Measurements from ENCODE around the gene OS9. TPM values are rescaled to one million over a fixed set of nuclear protein-coding genes. Genes with fewer than 3 reads are reported as not detected.

Gene OS9
- total RNA-seq, 2 experiments from 2014 or later = 108 to 112 TPM

GRCh38 chr12:57718641-57719528, 25.0 kb downstream of the OS9 start:
- Mint-ChIP-seq H3K27me3 (no peaks in the 10 kb centered on the region), H3K4me1 (ENCODE audit: low read depth) (peaks cover 18% of the 10 kb centered on the region), H3K9me3 (no peaks in the 10 kb centered on the region), H3K4me3 (no peak overlapping the region), H3K27ac (peak overlapping the region; percentile 61), H3K36me3 (ENCODE audit: low read depth) (peaks cover 65% of the 10 kb centered on the region)
- ATAC-seq (ENCODE audit: poor library complexity) = no peak
- ChIA-PET CTCF (no interaction called here), POLR2A (interaction anchor here (1.1 to 1.6 kb wide), 3 partner anchors 22 to 26 kb away, joined by 3 to 4 read pairs (median 3); no protein-coding TSS in a partner anchor)
- Histone ChIP-seq H3K36me3 (ENCODE audit: insufficient read depth, low read length) (peaks cover 63% of the 10 kb centered on the region), H3K4me3 (ENCODE audit: low read length) (no peak overlapping the region), H3K27me3 (ENCODE audit: control insufficient read depth in 1 of 2, insufficient read depth in 2 of 2, low read length in 2 of 2) (no peaks in the 10 kb centered on the region), H3K9me3 (ENCODE audit: control insufficient read depth in 1 of 2, insufficient read depth in 1 of 2, low read length in 2 of 2) (no peaks in the 10 kb centered on the region), H3K4me1 (ENCODE audit: insufficient read depth, low read length) (no peaks in the 10 kb centered on the region), H3K27ac (ENCODE audit: low read depth in 1 of 2, low read length in 2 of 2) (no peak overlapping the region)
- TF ChIP-seq CTCF (IDR thresholded peaks at IDR 0.05) = no peak
- no peak for DNase-seq
- intact Hi-C loops (cut with DNase I, micrococcal nuclease) = loop anchor here in 1 of 2 experiments (2.0 kb wide), 1 partner anchor 20 kb away; the partner anchor contains the start of gene AGAP2

DNA sequence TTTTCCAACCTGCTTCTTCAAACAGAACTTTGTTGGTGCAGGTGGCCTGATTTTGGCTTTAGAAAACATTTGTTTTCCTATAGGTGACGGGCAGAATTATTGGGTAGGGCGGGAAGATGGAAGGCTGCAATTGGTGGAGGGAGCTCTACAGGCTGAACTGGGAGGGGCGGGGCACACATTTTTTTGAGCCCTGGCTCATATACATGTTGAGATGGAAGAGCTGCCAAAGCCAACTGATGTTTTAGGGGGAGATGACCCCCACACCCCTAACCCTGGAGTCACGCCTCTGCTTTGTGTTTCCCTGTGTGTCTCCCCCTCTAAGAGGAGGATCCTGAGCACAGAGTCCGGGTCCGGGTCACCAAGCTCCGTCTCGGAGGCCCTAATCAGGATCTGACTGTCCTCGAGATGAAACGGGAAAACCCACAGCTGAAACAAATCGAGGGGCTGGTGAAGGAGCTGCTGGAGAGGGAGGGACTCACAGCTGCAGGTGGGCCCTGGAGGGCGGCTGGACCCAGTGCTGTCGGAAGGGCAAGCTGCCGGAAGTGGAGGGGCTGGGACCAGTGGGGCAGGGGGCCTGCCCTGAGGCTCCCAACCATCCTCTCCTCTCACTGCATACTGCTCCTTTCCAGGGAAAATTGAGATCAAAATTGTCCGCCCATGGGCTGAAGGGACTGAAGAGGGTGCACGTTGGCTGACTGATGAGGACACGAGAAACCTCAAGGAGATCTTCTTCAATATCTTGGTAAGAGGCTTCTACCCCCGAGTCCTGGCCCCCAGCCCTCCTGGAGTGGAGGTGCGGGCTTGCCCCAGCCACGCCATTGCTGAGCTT, 26.1 kb downstream of the OS9 start:
- CTCF ChIA-PET = no interaction called here
- Mint-ChIP-seq H3K27ac (peak overlapping the region; percentile 61), H3K36me3 (ENCODE audit: low read depth) (peaks cover 72% of the 10 kb centered on the region), H3K9me3 (no peaks in the 10 kb centered on the region), H3K4me3 (no peak overlapping the region), H3K4me1 (ENCODE audit: low read depth) (peaks cover 25% of the 10 kb centered on the region), H3K27me3 (no peaks in the 10 kb centered on the region)
- TF ChIP-seq CTCF (IDR thresholded peaks at IDR 0.05) = no peak
- ATAC-seq (ENCODE audit: poor library complexity) (no peak), DNase-seq (no peak)
- Histone ChIP-seq H3K4me3 (ENCODE audit: low read length) (no peak overlapping the region), H3K27me3 (ENCODE audit: control insufficient read depth in 1 of 2, insufficient read depth in 2 of 2, low read length in 2 of 2) (no peaks in the 10 kb centered on the region), H3K9me3 (ENCODE audit: control insufficient read depth in 1 of 2, insufficient read depth in 1 of 2, low read length in 2 of 2) (no peaks in the 10 kb centered on the region), H3K27ac (ENCODE audit: low read depth in 1 of 2, low read length in 2 of 2) (no peak overlapping the region), H3K4me1 (ENCODE audit: insufficient read depth, low read length) (peaks cover 4% of the 10 kb centered on the region), H3K36me3 (ENCODE audit: insufficient read depth, low read length) (peaks cover 57% of the 10 kb centered on the region)
- intact Hi-C loops (cut with DNase I, micrococcal nuclease) = loop anchor here in 1 of 2 experiments (2.0 kb wide), 1 partner anchor 19 kb away; the partner anchor contains the start of gene AGAP2
- POLR2A ChIA-PET = interaction anchor here (0.6 to 1.6 kb wide), 7 partner anchors 15 to 27 kb away, joined by 3 to 5 read pairs (median 4); partner anchors contain the start of gene TSPAN31
